Naive thymus-derived CD8-positive, alpha-beta T cell (primary cell): ENCODE measurements around the gene IMP4. TPM values are rescaled to one million over a fixed set of nuclear protein-coding genes. Genes with fewer than 3 reads are reported as not detected.
A peak's percentile ranks its signal among the peaks of the same experiment; 100 is the strongest.

Experiments
- ATAC-seq, 2 donors: fragments of 150-1000 bp; cut with Tn5 transposase in 1 of 2; sonication (Bioruptor Pico), chemical (Tn5 transposase) in 1 of 2; 1 replicate in 1 of 2; 2 replicates in 1 of 2; pipeline ENCODE4 v1.10.0; 2021; ENCODE audit warnings: mild to moderate bottlenecking in 2 of 2, moderate library complexity in 2 of 2
- POLR2A ChIA-PET: fragments of 350-600 bp; sonication (Branson Sonifier 250); formaldehyde crosslinking; loops from one replicate; lab custom pipeline; 2021; ENCODE audit warnings: antibody characterized with exemption; lab: Charles Lee
- DNase-seq, 10 donors: peaks; one replicate each; pipeline versions ENCODE4 v3.0.0 to v3.0.0-alpha.2; 2020 to 2022
- H3K27ac Mint-ChIP-seq, 10 donors: one replicate each; pipeline ENCODE4 v1.8.0; 2020 to 2022; ENCODE audit warnings: mild to moderate bottlenecking in 10 of 10, mixed read lengths in 10 of 10, moderate library complexity in 4 of 10, inconsistent platforms in 1 of 10
- H3K27me3 Mint-ChIP-seq, 5 donors: one replicate each; pipeline ENCODE4 v1.8.0; 2021 to 2022; ENCODE audit warnings: mixed read lengths in 5 of 5
- H3K36me3 Mint-ChIP-seq, 3 donors: one replicate each; pipeline ENCODE4 v1.8.0; 2020 to 2022; ENCODE audit warnings: mixed read lengths in 3 of 3, mild to moderate bottlenecking in 2 of 3, inconsistent platforms in 1 of 3
- H3K4me1 Mint-ChIP-seq, 4 donors: one replicate each; pipeline ENCODE4 v1.8.0; 2021 to 2022; ENCODE audit warnings: mixed read lengths in 4 of 4
- H3K4me3 Mint-ChIP-seq, 10 donors: one replicate each; pipeline ENCODE4 v1.8.0; 2020 to 2022; ENCODE audit warnings: mild to moderate bottlenecking in 10 of 10, mixed read lengths in 10 of 10, moderate library complexity in 6 of 10, inconsistent platforms in 1 of 10
- H3K9me3 Mint-ChIP-seq, 9 donors: one replicate each; pipeline ENCODE4 v1.8.0; 2020 to 2022; ENCODE audit warnings: mixed read lengths in 9 of 9, mild to moderate bottlenecking in 3 of 9, inconsistent platforms in 1 of 9, moderate library complexity in 1 of 9
- polyA plus RNA-seq, 3 donors: library from polyadenylated mRNA; unstranded; fragments of 300-500 nt; fragmentation: Illumina TruSeq; gene quantifications; one replicate each; pipeline ENCODE4 v1.2.3, GENCODE V29; 2021
- total RNA-seq, 8 experiments: library from RNA in 2 of 8; stranded (reverse) in 2 of 8; gene quantifications; one replicate each; pipeline ENCODE4 v1.2.3 and lab custom pipeline; 2021 to 2026

IMP4 gene
- total and polyA plus RNA-seq, 5 experiments from 2014 or later, result 58.4 to 99.6 (median 94.0) TPM

GRCh38 chr2:130374587-130375290 is 32.0 kb downstream of the IMP4 start:
- no peak for DNase-seq
- Mint-ChIP-seq H3K27me3 (no peaks in the 10 kb centered on the region), H3K36me3 (peaks cover 0 to 6% (median 6%) of the 10 kb centered on the region in 3 donors), H3K9me3 (no peaks in the 10 kb centered on the region), H3K4me3 (peak overlapping the region in 6 of 10 donors; percentile 1 to 80 (median 38)), H3K27ac (peak overlapping the region in 8 of 10 donors; percentile 8 to 86 (median 48)), H3K4me1 (peaks cover 40 to 90% (median 85%) of the 10 kb centered on the region in 4 donors)
- no peak for ATAC-seq
- POLR2A ChIA-PET, result no interaction called here

- H3K9me3 Mint-ChIP-seq, result no peaks in the 10 kb centered on the region
Observed at GRCh38 chr2:130375291-130376266, 32.9 kb downstream of the IMP4 start.

GRCh38 chr2:130376433-130377293 is 34.0 kb downstream of the IMP4 start:
- Mint-ChIP-seq H3K4me3 (no peak overlapping the region), H3K4me1 (peaks cover 30 to 88% (median 76%) of the 10 kb centered on the region in 4 donors), H3K27me3 (no peaks in the 10 kb centered on the region), H3K36me3 (peaks cover 0 to 8% (median 6%) of the 10 kb centered on the region in 3 donors), H3K9me3 (no peaks in the 10 kb centered on the region), H3K27ac (peak overlapping the region in 8 of 10 donors; percentile 11 to 79 (median 38))
- no peak for ATAC-seq
- DNase-seq, result no peak
- POLR2A ChIA-PET, result interaction anchor here (1.1 kb wide), 1 partner anchor 34 kb away, joined by 5 read pairs; the partner anchor contains the start of gene IMP4

More at GRCh38 chr2:130375291-130376266, 32.9 kb downstream of the IMP4 start:
- Mint-ChIP-seq H3K27me3 (no peaks in the 10 kb centered on the region), H3K4me3 (peak overlapping the region in 6 of 10 donors; percentile 1 to 80 (median 37)), H3K36me3 (peaks cover 0 to 6% (median 6%) of the 10 kb centered on the region in 3 donors), H3K4me1 (peaks cover 37 to 90% (median 85%) of the 10 kb centered on the region in 4 donors), H3K27ac (peak overlapping the region in 8 of 10 donors; percentile 8 to 79 (median 54))
- ATAC-seq, result no peak
- DNase-seq, result no peak
- POLR2A ChIA-PET, result no interaction called here

GRCh38 chr2:130377491-130377890 is 34.8 kb downstream of the IMP4 start:
- H3K4me3 Mint-ChIP-seq, result no peak overlapping the region
- POLR2A ChIA-PET, result interaction anchor here (1.4 to 3.4 kb wide), 2 partner anchors 11 to 35 kb away, joined by 3 to 13 read pairs; partner anchors contain the start of gene IMP4
- H3K36me3 Mint-ChIP-seq, result peaks cover 0 to 10% (median 6%) of the 10 kb centered on the region in 3 donors
- H3K4me1 Mint-ChIP-seq, result peaks cover 32 to 85% (median 71%) of the 10 kb centered on the region in 4 donors
- no peaks in the 10 kb centered on the region for H3K9me3 Mint-ChIP-seq
- no peak for ATAC-seq
- DNase-seq, result no peak
- no peaks in the 10 kb centered on the region for H3K27me3 Mint-ChIP-seq
- peak overlapping the region; percentile 32 to 73 (median 68) for H3K27ac Mint-ChIP-seq

- no peak for ATAC-seq
- no peak overlapping the region for H3K4me3 Mint-ChIP-seq
- POLR2A ChIA-PET, result interaction anchor here (1.4 to 3.4 kb wide), 2 partner anchors 10 to 36 kb away, joined by 3 to 13 read pairs; partner anchors contain the start of gene IMP4
- H3K4me1 Mint-ChIP-seq, result peaks cover 30 to 79% (median 65%) of the 10 kb centered on the region in 4 donors
- no peaks in the 10 kb centered on the region for H3K27me3 Mint-ChIP-seq
- H3K36me3 Mint-ChIP-seq, result peaks cover 0 to 14% (median 6%) of the 10 kb centered on the region in 3 donors
- H3K27ac Mint-ChIP-seq, result peak overlapping the region in 2 of 10 donors; percentile 69 to 75
- DNase-seq, result no peak
- no peaks in the 10 kb centered on the region for H3K9me3 Mint-ChIP-seq
Observed at GRCh38 chr2:130378206-130378897, 35.7 kb downstream of the IMP4 start.

GRCh38 chr2:130378898-130379214 is 36.2 kb downstream of the IMP4 start:
- Mint-ChIP-seq H3K4me3 (no peak overlapping the region), H3K27ac (no peak overlapping the region), H3K4me1 (peaks cover 28 to 74% (median 60%) of the 10 kb centered on the region in 4 donors), H3K9me3 (no peaks in the 10 kb centered on the region), H3K27me3 (no peaks in the 10 kb centered on the region), H3K36me3 (peaks cover 0 to 14% (median 6%) of the 10 kb centered on the region in 3 donors)
- no peak for ATAC-seq
- POLR2A ChIA-PET, result interaction anchor here (1.4 to 3.4 kb wide), 2 partner anchors 10 to 36 kb away, joined by 3 to 13 read pairs; partner anchors contain the start of gene IMP4
- DNase-seq, result no peak

- POLR2A ChIA-PET, result interaction anchor here (3.4 kb wide), 1 partner anchor 38 kb away, joined by 13 read pairs; the partner anchor contains the start of gene IMP4
- DNase-seq (no peak), ATAC-seq (no peak)
- Mint-ChIP-seq H3K27ac (peak overlapping the region in 2 of 10 donors; percentile 55 to 60), H3K36me3 (peaks cover 0 to 9% (median 6%) of the 10 kb centered on the region in 3 donors), H3K9me3 (no peaks in the 10 kb centered on the region), H3K27me3 (no peaks in the 10 kb centered on the region), H3K4me3 (no peak overlapping the region), H3K4me1 (peaks cover 23 to 62% (median 49%) of the 10 kb centered on the region in 4 donors)
Observed at GRCh38 chr2:130380096-130380934, 37.6 kb downstream of the IMP4 start.

- peaks cover 20 to 63% (median 41%) of the 10 kb centered on the region in 4 donors for H3K4me1 Mint-ChIP-seq
Observed at GRCh38 chr2:130381145-130381544, 38.4 kb downstream of the IMP4 start.

GRCh38 chr2:130381619-130382018 is 38.9 kb downstream of the IMP4 start:
- Mint-ChIP-seq H3K36me3 (peaks cover 0 to 14% (median 0%) of the 10 kb centered on the region in 3 donors), H3K27me3 (no peaks in the 10 kb centered on the region), H3K4me3 (no peak overlapping the region), H3K9me3 (no peaks in the 10 kb centered on the region), H3K27ac (peak overlapping the region in 1 of 10 donors; percentile 24), H3K4me1 (peaks cover 18 to 63% (median 37%) of the 10 kb centered on the region in 4 donors)
- DNase-seq (no peak), ATAC-seq (no peak)
- POLR2A ChIA-PET, result interaction anchor here (0.7 kb wide), 1 partner anchor 39 kb away, joined by 3 read pairs; the partner anchor contains the start of gene IMP4

More at GRCh38 chr2:130381145-130381544, 38.4 kb downstream of the IMP4 start:
- no peak for DNase-seq
- POLR2A ChIA-PET, result no interaction called here
- Mint-ChIP-seq H3K27me3 (no peaks in the 10 kb centered on the region), H3K4me3 (no peak overlapping the region), H3K36me3 (peaks cover 0 to 12% (median 2%) of the 10 kb centered on the region in 3 donors), H3K9me3 (no peaks in the 10 kb centered on the region), H3K27ac (peak overlapping the region in 2 of 10 donors; percentile 24 to 59)
- ATAC-seq, result no peak

GRCh38 chr2:130382313-130382917 is 39.7 kb downstream of the IMP4 start:
- H3K27me3 Mint-ChIP-seq, result no peaks in the 10 kb centered on the region
- POLR2A ChIA-PET, result interaction anchor here (0.7 kb wide), 1 partner anchor 40 kb away, joined by 3 read pairs; the partner anchor contains the start of gene IMP4
- peaks cover 17 to 57% (median 29%) of the 10 kb centered on the region in 4 donors for H3K4me1 Mint-ChIP-seq
- H3K36me3 Mint-ChIP-seq, result peaks cover 0 to 14% (median 0%) of the 10 kb centered on the region in 3 donors
- no peak for ATAC-seq
- no peak overlapping the region for H3K27ac Mint-ChIP-seq
- no peak overlapping the region for H3K4me3 Mint-ChIP-seq
- DNase-seq, result no peak
- no peaks in the 10 kb centered on the region for H3K9me3 Mint-ChIP-seq
